Smooth muscle cell (in vitro differentiated cells): Measurements from ENCODE around the gene RALB. TPM values are rescaled to one million over a fixed set of nuclear protein-coding genes. Genes with fewer than 3 reads are reported as not detected.

Source experiments
- DNase-seq: peaks from one replicate; lab custom pipeline; 2025; ENCODE audit not compliant: unreplicated experiment; lab: John Stamatoyannopoulos, UW
- H2AFZ ChIP-seq: fragments of 200-600 bp; sonication (generic); 2 replicates; pipeline ENCODE4 v1.6.0; 2016; ENCODE audit warnings: antibody characterized with exemption, low read depth, mild to moderate bottlenecking
- H3F3A ChIP-seq: fragments of 200-600 bp; sonication (generic); 2 replicates; pipeline ENCODE4 v1.6.0; 2017; ENCODE audit warnings: antibody characterized with exemption, low read depth
- H3K27ac ChIP-seq: fragments of 200-600 bp; sonication (generic); 2 replicates; pipeline ENCODE4 v1.5.1; 2016; ENCODE audit warnings: low read depth, mild to moderate bottlenecking
- H3K27me3 ChIP-seq: fragments of 200-600 bp; sonication (generic); 2 replicates; pipeline ENCODE4 v1.6.1; 2016; ENCODE audit warnings: low read depth, mild to moderate bottlenecking
- H3K36me3 ChIP-seq: fragments of 200-600 bp; sonication (generic); 2 replicates; pipeline ENCODE4 v1.5.1; 2016; ENCODE audit warnings: low read depth
- H3K4me1 ChIP-seq: fragments of 200-600 bp; sonication (generic); 2 replicates; pipeline ENCODE4 v1.5.1; 2016; ENCODE audit warnings: low read depth
- H3K4me2 ChIP-seq: fragments of 200-600 bp; sonication (generic); 2 replicates; pipeline ENCODE4 v1.6.0; 2016; ENCODE audit warnings: mild to moderate bottlenecking
- H3K4me3 ChIP-seq: fragments of 200-600 bp; sonication (generic); 2 replicates; pipeline ENCODE4 v1.5.1; 2016; ENCODE audit warnings: mild to moderate bottlenecking
- H3K79me2 ChIP-seq: fragments of 200-600 bp; sonication (generic); 2 replicates; pipeline ENCODE4 v1.6.0; 2016; ENCODE audit warnings: low read depth, mild to moderate bottlenecking
- H3K9ac ChIP-seq: fragments of 200-600 bp; sonication (generic); 2 replicates; pipeline ENCODE4 v1.6.0; 2016; ENCODE audit warnings: low read depth
- H3K9me3 ChIP-seq: fragments of 200-600 bp; sonication (generic); replicated peaks from 2 replicates; pipeline ENCODE4 v1.5.1; 2016; ENCODE audit warnings: low read depth
- H4K20me1 ChIP-seq: fragments of 200-600 bp; sonication (generic); 2 replicates; pipeline ENCODE4 v1.6.0; 2016; ENCODE audit warnings: low read depth
- WGBS: methylation state at CpG from one replicate; pipeline ENCODE4 v1.1.7; 2016; ENCODE audit warnings: low lambda C conversion rate; 5-methylcytosine and 5-hydroxymethylcytosine counted together
- polyA plus RNA-seq: library from polyadenylated mRNA; unstranded; fragments of >200 nt; fragmentation: Nextera tagmentation; extraction: Ambion mirVana; gene quantifications from 2 replicates; pipeline ENCODE4 v1.2.1, GENCODE V29; 2016
- total RNA-seq: library from RNA; depleted of rRNA; stranded (reverse); fragments of >200 nt; gene quantifications from 2 replicates; pipeline ENCODE4 v1.2.3, GENCODE V29; 2014
- TF ChIP-seq, protein P1 (sequence below): fragments of 200-600 bp; sonication (generic); IDR thresholded peaks from 2 replicates; pipeline ENCODE4 v1.5.1; 2017; ENCODE audit warnings: borderline replicate concordance, mild to moderate bottlenecking, antibody characterized with exemption; ENCODE audit not compliant: insufficient read depth, poor library complexity, severe bottlenecking

Gene RALB
- total and polyA plus RNA-seq, 2 experiments from 2014 or later, result 69.9 to 73.4 TPM

DNA sequence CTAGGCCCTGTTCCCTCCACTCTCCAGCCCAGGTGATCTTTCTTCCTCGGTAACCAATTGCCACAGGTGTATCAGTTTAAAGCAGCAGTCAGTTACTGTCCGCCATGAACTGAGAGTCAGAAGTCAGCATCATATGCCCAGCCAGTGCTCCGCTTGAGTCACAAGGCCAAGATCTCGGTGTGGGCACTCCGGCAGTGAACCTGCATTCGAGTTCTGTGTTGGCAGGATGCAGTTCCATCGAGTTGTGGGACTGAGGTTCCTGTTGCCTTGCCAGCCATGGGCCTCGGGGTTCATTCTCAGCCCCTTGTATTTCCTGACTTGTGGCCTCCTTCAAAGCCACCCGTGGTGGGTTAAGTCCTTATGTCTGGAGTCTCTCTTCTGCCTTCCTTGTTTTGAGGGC, 26.3 kb upstream of the RALB start:
- Histone ChIP-seq H3K36me3 (no peaks in the 10 kb centered on the region), H3K4me1 (peaks cover 4% of the 10 kb centered on the region), H3K4me3 (no peak overlapping the region), H2AFZ (no peak overlapping the region), H3F3A (no peaks in the 10 kb centered on the region), H3K9me3 (no peaks in the 10 kb centered on the region), H3K79me2 (peaks cover 6% of the 10 kb centered on the region), H4K20me1 (no peaks in the 10 kb centered on the region), H3K4me2 (no peak overlapping the region), H3K9ac (no peak overlapping the region), H3K27me3 (no peaks in the 10 kb centered on the region), H3K27ac (no peak overlapping the region)
- DNase-seq, result no peak
- 92% methylated on average over 9 of the region's 9 CpGs for WGBS
- TF ChIP-seq, protein P1, sequence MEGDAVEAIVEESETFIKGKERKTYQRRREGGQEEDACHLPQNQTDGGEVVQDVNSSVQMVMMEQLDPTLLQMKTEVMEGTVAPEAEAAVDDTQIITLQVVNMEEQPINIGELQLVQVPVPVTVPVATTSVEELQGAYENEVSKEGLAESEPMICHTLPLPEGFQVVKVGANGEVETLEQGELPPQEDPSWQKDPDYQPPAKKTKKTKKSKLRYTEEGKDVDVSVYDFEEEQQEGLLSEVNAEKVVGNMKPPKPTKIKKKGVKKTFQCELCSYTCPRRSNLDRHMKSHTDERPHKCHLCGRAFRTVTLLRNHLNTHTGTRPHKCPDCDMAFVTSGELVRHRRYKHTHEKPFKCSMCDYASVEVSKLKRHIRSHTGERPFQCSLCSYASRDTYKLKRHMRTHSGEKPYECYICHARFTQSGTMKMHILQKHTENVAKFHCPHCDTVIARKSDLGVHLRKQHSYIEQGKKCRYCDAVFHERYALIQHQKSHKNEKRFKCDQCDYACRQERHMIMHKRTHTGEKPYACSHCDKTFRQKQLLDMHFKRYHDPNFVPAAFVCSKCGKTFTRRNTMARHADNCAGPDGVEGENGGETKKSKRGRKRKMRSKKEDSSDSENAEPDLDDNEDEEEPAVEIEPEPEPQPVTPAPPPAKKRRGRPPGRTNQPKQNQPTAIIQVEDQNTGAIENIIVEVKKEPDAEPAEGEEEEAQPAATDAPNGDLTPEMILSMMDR, result no peak

- Histone ChIP-seq H3K9ac (no peak overlapping the region), H3K4me2 (no peak overlapping the region), H3K4me1 (peaks cover 4% of the 10 kb centered on the region), H2AFZ (no peak overlapping the region), H3K4me3 (no peak overlapping the region), H3K36me3 (no peaks in the 10 kb centered on the region), H4K20me1 (no peaks in the 10 kb centered on the region), H3K9me3 (no peaks in the 10 kb centered on the region), H3F3A (no peaks in the 10 kb centered on the region), H3K27me3 (no peaks in the 10 kb centered on the region), H3K79me2 (peaks cover 2% of the 10 kb centered on the region), H3K27ac (no peak overlapping the region)
- WGBS, result 79% methylated on average over 16 of the region's 16 CpGs
- TF ChIP-seq, protein P1, result no peak
- DNase-seq, result no peak
Observed at GRCh38 chr2:120227111-120227991, 25.3 kb upstream of the RALB start.

- Histone ChIP-seq H3K36me3 (no peaks in the 10 kb centered on the region), H3K4me1 (peaks cover 4% of the 10 kb centered on the region), H2AFZ (no peak overlapping the region), H3K27ac (no peak overlapping the region), H3K27me3 (no peaks in the 10 kb centered on the region), H3K4me2 (no peak overlapping the region), H3F3A (no peaks in the 10 kb centered on the region), H4K20me1 (no peaks in the 10 kb centered on the region), H3K9ac (no peak overlapping the region), H3K79me2 (no peaks in the 10 kb centered on the region), H3K9me3 (no peaks in the 10 kb centered on the region), H3K4me3 (no peak overlapping the region)
- 78% methylated on average over 5 of the region's 5 CpGs for WGBS
- TF ChIP-seq, protein P1, result no peak
- no peak for DNase-seq
Observed at GRCh38 chr2:120228503-120228902, 24.1 kb upstream of the RALB start.

- TF ChIP-seq, protein P1, result no peak
- no peaks in the 10 kb centered on the region for H3K36me3 ChIP-seq
- H3K79me2 ChIP-seq, result no peaks in the 10 kb centered on the region
- H4K20me1 ChIP-seq, result no peaks in the 10 kb centered on the region
- no peaks in the 10 kb centered on the region for H3K9me3 ChIP-seq
- no peak overlapping the region for H2AFZ ChIP-seq
- no peak overlapping the region for H3K4me3 ChIP-seq
- no peak overlapping the region for H3K27ac ChIP-seq
- H3K27me3 ChIP-seq, result no peaks in the 10 kb centered on the region
- no peaks in the 10 kb centered on the region for H3F3A ChIP-seq
- no peaks in the 10 kb centered on the region for H3K4me1 ChIP-seq
- 94% methylated on average over 10 of the region's 10 CpGs for WGBS
- no peak for DNase-seq
- H3K9ac ChIP-seq, result no peak overlapping the region
- H3K4me2 ChIP-seq, result no peak overlapping the region
Observed at GRCh38 chr2:120229341-120229740, 23.3 kb upstream of the RALB start.
